ENCODE results near the gene TBX10.
"Not testable (repeated sequence)": the region's sequence is repeated elsewhere in the genome, so short reads cannot be mapped to it uniquely, and the experiment has no call there.

Gene TBX10

DNA sequence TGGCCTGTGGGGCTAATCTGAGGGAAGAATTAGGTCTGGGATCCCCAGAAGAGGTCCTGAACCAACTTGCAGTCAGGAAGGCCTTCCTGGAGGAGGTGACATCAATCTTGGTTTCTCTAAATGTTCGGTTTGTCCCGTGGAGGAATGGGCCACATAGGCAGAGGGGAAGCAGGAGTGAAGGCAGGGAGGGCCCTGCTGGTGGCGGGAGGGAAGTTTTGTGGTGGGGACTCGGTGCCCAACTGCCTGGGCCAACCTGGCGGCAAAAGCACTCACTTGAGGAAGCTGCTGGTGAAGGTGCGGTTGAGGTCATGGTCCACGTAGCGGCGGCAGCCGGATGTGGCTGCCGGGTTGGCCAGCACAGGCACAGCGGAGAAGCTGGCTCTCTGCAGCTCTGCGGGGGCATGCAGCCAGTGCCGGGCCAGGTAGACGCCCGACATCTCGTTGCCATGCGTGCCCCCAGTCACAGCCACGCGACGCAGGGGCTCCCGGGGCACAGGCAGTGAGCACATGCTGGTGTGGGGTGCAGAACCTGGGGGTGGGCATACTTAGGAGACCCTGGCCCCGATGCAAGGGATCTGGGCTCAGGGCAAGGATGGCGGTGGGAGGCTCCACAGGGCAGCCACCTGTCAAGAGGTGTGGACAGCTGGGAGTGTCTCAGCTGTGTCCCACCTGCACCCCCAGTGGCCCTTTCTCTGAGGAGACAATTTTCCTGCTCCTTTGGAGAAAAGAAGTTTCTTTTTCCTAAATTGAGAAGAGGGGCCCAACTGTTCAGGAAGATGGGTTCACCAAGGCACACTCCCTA lies 7.2 kb upstream of the TBX10 start:
- DNase-seq (ENCODE audit: low read depth, low spot score) = no peak

- no peak for DNase-seq (ENCODE audit: low read depth, low spot score)
These were observed 6.2 kb upstream of the TBX10 start for GRCh38 chr11:67645521-67646461.

- no peak for DNase-seq (ENCODE audit: low read depth, low spot score)
These were observed 5.2 kb upstream of the TBX10 start for GRCh38 chr11:67644472-67645418.

DNA sequence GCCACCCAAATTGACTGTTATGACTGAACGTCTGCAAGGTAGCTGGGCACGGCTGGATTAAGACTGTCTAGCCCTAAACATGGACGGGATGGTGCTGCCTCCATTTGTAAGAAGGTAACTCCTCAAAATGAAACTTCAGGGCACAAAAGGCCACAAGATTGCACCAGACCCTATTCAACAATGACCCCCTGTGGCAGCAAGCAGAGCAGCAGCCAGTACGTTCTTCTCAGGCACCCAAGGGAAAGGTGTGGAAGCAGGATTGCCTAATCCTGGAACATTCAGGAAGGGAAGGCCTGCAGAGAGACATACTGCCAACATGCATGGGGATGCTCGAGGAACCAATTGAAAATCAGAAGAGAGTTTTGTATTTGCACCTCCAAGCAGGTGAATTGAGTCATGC lies 4.5 kb upstream of the TBX10 start:
- no peak for DNase-seq (ENCODE audit: low read depth, low spot score)

GRCh38 chr11:67642173-67643120 lies 2.9 kb upstream of the TBX10 start:
- DNase-seq (ENCODE audit: low read depth, low spot score) = no peak

- no peak for DNase-seq (ENCODE audit: low read depth, low spot score)
These were observed 2.0 kb upstream of the TBX10 start for GRCh38 chr11:67641338-67642172.

- no peak for DNase-seq (ENCODE audit: low read depth, low spot score)
These were observed 1.3 kb upstream of the TBX10 start for GRCh38 chr11:67640758-67641337.

DNA sequence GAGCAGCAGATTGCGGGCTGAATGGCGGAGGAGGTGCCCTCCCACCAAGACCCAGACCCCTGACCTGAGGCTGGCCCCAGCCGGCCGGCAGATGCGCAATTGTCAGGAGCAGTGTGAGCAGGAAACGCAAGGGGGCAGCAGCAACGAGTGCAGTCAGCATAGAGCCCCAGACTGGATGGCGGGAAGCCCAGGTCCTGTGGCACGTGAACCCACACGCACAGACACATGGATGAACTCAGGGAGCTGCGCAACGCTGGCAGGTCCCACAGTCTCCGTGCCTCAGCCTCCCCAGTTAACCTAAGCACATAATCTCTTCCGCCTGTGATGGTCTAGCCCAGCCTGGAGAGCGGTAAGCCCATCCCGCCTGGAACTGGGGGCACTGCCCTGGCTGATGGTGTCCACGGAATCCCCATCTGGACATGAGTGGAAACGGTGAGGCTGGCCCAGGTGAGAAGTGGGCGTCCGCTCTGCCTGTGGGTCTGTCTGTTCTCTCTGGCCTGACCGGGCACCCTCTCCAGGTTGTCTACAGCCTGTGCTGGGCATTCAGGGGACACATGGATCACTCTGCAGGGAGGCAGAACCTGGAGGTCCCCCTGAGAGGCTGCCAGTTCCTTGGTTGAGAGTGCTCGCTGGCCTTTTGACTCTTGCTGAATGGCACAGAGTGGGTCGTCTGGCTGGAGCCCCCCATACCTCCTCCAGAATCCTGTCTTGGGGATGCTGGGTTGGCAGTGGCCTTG lies 626 bp upstream of the TBX10 start:
- DNase-seq (ENCODE audit: low read depth, low spot score) = peak; percentile 36

DNA sequence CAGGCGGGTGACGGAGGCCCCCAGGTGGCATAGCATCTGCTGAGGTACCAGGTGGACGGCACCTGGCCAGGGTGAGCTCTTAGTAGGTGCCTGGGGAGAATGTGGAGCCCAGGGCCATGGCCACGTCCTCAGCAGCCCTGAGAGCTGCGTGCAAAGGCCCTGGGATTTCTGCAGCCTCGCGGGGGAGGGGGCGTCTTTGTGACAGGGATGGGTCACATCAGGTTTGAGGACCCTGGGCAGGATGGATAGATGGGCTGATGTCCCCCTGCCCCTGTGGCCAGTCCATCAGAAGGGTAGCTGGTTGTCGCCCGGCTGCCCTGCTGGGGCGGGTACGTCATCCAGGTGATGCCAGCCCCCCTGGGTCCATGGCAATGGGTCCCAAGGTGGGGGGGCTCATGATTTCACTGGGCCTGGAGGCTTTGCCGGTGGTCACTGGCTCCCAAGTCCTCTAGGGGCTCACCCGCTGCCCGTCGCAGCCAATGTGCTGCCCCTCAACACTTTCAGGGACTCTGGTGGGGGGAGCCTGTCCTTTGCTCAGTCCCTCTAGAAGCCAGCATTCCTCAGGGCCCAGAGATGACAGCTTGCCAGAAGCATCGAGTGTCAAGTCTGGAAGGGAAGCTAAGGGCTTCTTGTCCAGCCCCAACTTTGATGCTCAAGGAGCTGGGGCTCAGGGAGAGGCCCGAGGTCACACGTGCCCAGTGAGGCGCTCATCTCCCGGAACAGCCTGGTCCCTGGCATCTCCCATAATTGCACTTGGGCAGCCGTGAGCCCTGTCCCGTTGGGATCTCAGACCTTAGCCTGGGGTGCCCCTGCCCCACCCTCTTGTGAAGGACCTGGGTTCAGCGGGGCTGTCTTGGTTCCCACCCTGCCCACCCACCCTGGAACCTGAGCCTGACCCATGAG lies 777 bp downstream of the TBX10 start:
- DNase-seq (ENCODE audit: low read depth, low spot score) = no peak

GRCh38 chr11:67637441-67637840 lies 2.1 kb downstream of the TBX10 start:
- not testable (repeated sequence) for DNase-seq (ENCODE audit: low read depth, low spot score)

- DNase-seq (ENCODE audit: low read depth, low spot score) = no peak
These were observed 2.6 kb downstream of the TBX10 start for GRCh38 chr11:67636962-67637361.

- DNase-seq (ENCODE audit: low read depth, low spot score) = no peak
These were observed 4.4 kb downstream of the TBX10 start for GRCh38 chr11:67635231-67635521.

GRCh38 chr11:67634366-67635230 lies 5.0 kb downstream of the TBX10 start:
- DNase-seq (ENCODE audit: low read depth, low spot score) = no peak

DNA sequence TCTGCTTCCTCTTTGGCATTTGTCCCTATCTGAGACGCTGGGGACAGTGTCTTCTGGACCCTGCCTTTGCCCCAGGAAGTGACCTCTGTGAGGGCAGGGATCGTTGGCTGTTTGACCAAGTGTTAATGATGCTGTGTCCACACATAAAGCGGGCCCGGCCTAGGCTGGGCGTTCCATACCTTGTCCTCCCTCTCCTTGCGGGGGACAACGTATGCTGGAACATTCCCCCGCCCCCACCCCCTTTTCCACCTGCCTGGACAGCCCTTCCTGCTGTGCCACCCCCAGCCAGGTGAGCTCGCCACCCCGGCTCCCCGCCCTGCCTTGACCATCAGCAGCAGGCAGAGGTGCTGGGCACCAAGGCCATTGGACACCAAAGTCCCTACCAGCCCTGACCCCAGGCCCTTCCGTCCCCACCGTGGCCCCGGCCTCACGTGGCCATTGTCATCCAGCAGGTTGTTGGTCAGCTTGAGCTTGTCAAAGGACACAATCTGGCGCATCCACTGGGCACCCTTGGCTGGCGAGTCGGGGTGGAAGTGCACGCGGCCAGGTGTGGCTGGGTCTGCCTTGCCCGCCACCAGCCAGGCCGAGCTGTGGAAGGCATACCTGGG lies 5.7 kb downstream of the TBX10 start:
- DNase-seq (ENCODE audit: low read depth, low spot score) = no peak

GRCh38 chr11:67632982-67633755 lies 6.4 kb downstream of the TBX10 start:
- no peak for DNase-seq (ENCODE audit: low read depth, low spot score)
